Measurements from ENCODE around the gene OLA1. TPM values are rescaled to one million over a fixed set of nuclear protein-coding genes. Genes with fewer than 3 reads are reported as not detected.

Gene OLA1
- total and polyA plus RNA-seq, 2 of the 13 experiments (the other 11 are each of a cell fraction or from before 2014, with no cell fraction given), result 153 to 241 TPM

GRCh38 chr2:174044556-174044955 is 203.8 kb downstream of the OLA1 start:
- no peak for FAIRE-seq
- ATAC-seq, result no peak
- no peak for TF ChIP-seq YEATS4 (CRISPR knock-in tag; IDR thresholded peaks at IDR 0.05; ENCODE audit: borderline replicate concordance)
- TF ChIP-seq ZNF343 (CRISPR knock-in tag; IDR thresholded peaks at IDR 0.05), result no peak
- no peak for TF ChIP-seq IKZF5 (CRISPR knock-in tag; IDR thresholded peaks at IDR 0.05)
- WGBS (ENCODE audit: low lambda C conversion rate), result 31% methylated on average over 3 of the region's 3 CpGs
- ChIA-PET POLR2A (no interaction called here), CTCF (ENCODE audit: low intra/inter-chr PET ratio, low total read pairs) (no interaction called here)
- no peaks in the 10 kb centered on the region for H4K20me1 ChIP-seq (ENCODE audit: insufficient read depth, low read length)
- H3K27me3 ChIP-seq (ENCODE audit: control insufficient read depth in 1 of 2, insufficient read depth in 2 of 2, low read length in 2 of 2), result no peaks in the 10 kb centered on the region; a peak in 1 of 5 replicates
- H3K4me3 ChIP-seq (replicated peaks in 1 of 3; ENCODE audit: insufficient read depth in 1 of 3, low read depth in 2 of 3, low read length in 3 of 3), result no peak overlapping the region
- in situ Hi-C loops (cut with HindIII; ENCODE audit: extremely low pct_ligation_motif_present, low pct_unique_long_range_greater_than_20kb), result no loop called here
- H2AFZ ChIP-seq (ENCODE audit: low read length), result no peak overlapping the region
- peaks cover 2% of the 10 kb centered on the region; the same call in 1 of the 2 replicates for H3K4me1 ChIP-seq (ENCODE audit: insufficient read depth, low read length)
- H3K9ac ChIP-seq (ENCODE audit: insufficient read depth, low read depth, low read length), result no peak overlapping the region
- no peaks in the 10 kb centered on the region for H3K9me3 ChIP-seq (ENCODE audit: low read length)
- H3K79me2 ChIP-seq (ENCODE audit: insufficient read depth, low read length), result no peaks in the 10 kb centered on the region
- H3K27ac ChIP-seq (ENCODE audit: extremely low read length, insufficient read depth, low read length), result no peak overlapping the region
- no peak overlapping the region for H3K4me2 ChIP-seq (ENCODE audit: low read depth, low read length)
- no TSS peak for BruUV-seq (replicated peaks)
- intact Hi-C loops (cut with micrococcal nuclease; ENCODE audit: unreplicated experiment), result loop anchor here (5.0 kb wide), 1 partner anchor 77 kb away; the partner anchor contains the start of gene SP3
- no peak for DNase-seq (ENCODE audit: low spot score)
- no peaks in the 10 kb centered on the region for H3K36me3 ChIP-seq (replicated peaks in 1 of 2; ENCODE audit: control insufficient read depth in 1 of 2, insufficient read depth in 2 of 2, low read length in 2 of 2)

- DNase-seq (ENCODE audit: low spot score) (no peak), ATAC-seq (no peak), FAIRE-seq (no peak)
- POLR2A ChIA-PET, result no interaction called here
- Histone ChIP-seq H3K4me3 (replicated peaks in 1 of 3; ENCODE audit: insufficient read depth in 1 of 3, low read depth in 2 of 3, low read length in 3 of 3) (no peak overlapping the region), H3K4me2 (ENCODE audit: low read depth, low read length) (no peak overlapping the region), H3K79me2 (ENCODE audit: insufficient read depth, low read length) (no peaks in the 10 kb centered on the region), H2AFZ (ENCODE audit: low read length) (no peak overlapping the region), H4K20me1 (ENCODE audit: insufficient read depth, low read length) (no peaks in the 10 kb centered on the region), H3K27ac (ENCODE audit: extremely low read length, insufficient read depth, low read length) (no peak overlapping the region), H3K27me3 (ENCODE audit: control insufficient read depth in 1 of 2, insufficient read depth in 2 of 2, low read length in 2 of 2) (peaks cover 0 to 4% of the 10 kb centered on the region in 2 experiments; a peak in 2 of 5 replicates), H3K9ac (ENCODE audit: insufficient read depth, low read depth, low read length) (no peak overlapping the region), H3K36me3 (replicated peaks in 1 of 2; ENCODE audit: control insufficient read depth in 1 of 2, insufficient read depth in 2 of 2, low read length in 2 of 2) (no peaks in the 10 kb centered on the region), H3K4me1 (ENCODE audit: insufficient read depth, low read length) (peaks cover 23% of the 10 kb centered on the region), H3K9me3 (ENCODE audit: low read length) (no peaks in the 10 kb centered on the region)
- CTCF ChIA-PET (ENCODE audit: low intra/inter-chr PET ratio, low total read pairs), result interaction anchor here (1.1 to 1.3 kb wide), 2 partner anchors 156 to 303 kb away, joined by 3 read pairs; no protein-coding TSS in a partner anchor
- WGBS (ENCODE audit: low lambda C conversion rate), result 87% methylated on average over 2 of the region's 2 CpGs
- in situ Hi-C loops (cut with HindIII; ENCODE audit: extremely low pct_ligation_motif_present, low pct_unique_long_range_greater_than_20kb) (no loop called here), intact Hi-C loops (cut with micrococcal nuclease; ENCODE audit: unreplicated experiment) (loop anchor here (1.0 to 5.0 kb wide), 3 partner anchors 73 to 638 kb away; partner anchors contain the start of gene SP3)
- BruUV-seq (replicated peaks), result no TSS peak
- TF ChIP-seq ONECUT2 (CRISPR knock-in tag; IDR thresholded peaks at IDR 0.05), result no peak
- TF ChIP-seq TRIM22 (IDR thresholded peaks at IDR 0.05), result no peak
- no peak for TF ChIP-seq MLXIP (CRISPR knock-in tag; IDR thresholded peaks at IDR 0.05; ENCODE audit: borderline replicate concordance)
- no peak for TF ChIP-seq ZNF282 (IDR thresholded peaks at IDR 0.05; ENCODE audit: partially characterized antibody)
- TF ChIP-seq ZNF510 (CRISPR knock-in tag; IDR thresholded peaks at IDR 0.05; ENCODE audit: low read depth), result no peak
- no peak for TF ChIP-seq RFXAP (CRISPR knock-in tag; IDR thresholded peaks at IDR 0.05; ENCODE audit: borderline replicate concordance)
- TF ChIP-seq ZNF263 (CRISPR knock-in tag; IDR thresholded peaks at IDR 0.05), result no peak
- TF ChIP-seq SNAPC5 (CRISPR knock-in tag; IDR thresholded peaks at IDR 0.05; ENCODE audit: borderline replicate concordance), result no peak
- TF ChIP-seq ZNF207 (IDR thresholded peaks at IDR 0.05; ENCODE audit: borderline replicate concordance), result no peak
- TF ChIP-seq ZNF17 (CRISPR knock-in tag; IDR thresholded peaks at IDR 0.05), result no peak
Observed at GRCh38 chr2:174040417-174040701, 208.0 kb downstream of the OLA1 start.

Data from HepG2 (cell line).